Astrocyte (in vitro differentiated cells and primary cell): ENCODE measurements around the gene PIGC.

ENCODE experiments used
- CTCF ChIP-seq: IDR thresholded peaks from 2 replicates; pipeline ENCODE4 v1.5.1; 2011; ENCODE audit warnings: low read depth, mild to moderate bottlenecking, inconsistent platforms, low read length, moderate library complexity; ENCODE audit not compliant: insufficient read depth
- EZH2 ChIP-seq: IDR thresholded peaks from 2 replicates; pipeline ENCODE4 v1.6.1; 2012; ENCODE audit warnings: mild to moderate bottlenecking, low read length, inconsistent platforms; ENCODE audit not compliant: insufficient read depth

GRCh38 chr1:172471666-172472065 lies 27.8 kb upstream of the PIGC start:
- TF ChIP-seq CTCF (no peak), EZH2 (no peak)
